Stomach smooth muscle (tissue), 2 donors: ENCODE results near the gene CDK13.

Experiments used
- H3K27ac ChIP-seq: one replicate; pipeline ENCODE4 v1.7.0; 2013; ENCODE audit warnings: mild to moderate bottlenecking, low read length, inconsistent platforms
- H3K27me3 ChIP-seq, 2 donors: one replicate each; pipeline ENCODE4 v1.7.0; 2013; ENCODE audit warnings: low read length in 2 of 2; ENCODE audit not compliant: insufficient read depth in 2 of 2, control insufficient read depth in 1 of 2
- H3K36me3 ChIP-seq, 2 donors: one replicate each; pipeline ENCODE4 v1.7.0; 2013; ENCODE audit warnings: low read length in 2 of 2; ENCODE audit not compliant: control insufficient read depth in 2 of 2, insufficient read depth in 2 of 2
- H3K4me1 ChIP-seq: one replicate; pipeline ENCODE4 v1.7.0; 2013; ENCODE audit warnings: low read length; ENCODE audit not compliant: control insufficient read depth, insufficient read depth
- H3K4me3 ChIP-seq, 2 donors: one replicate each; pipeline ENCODE4 v1.7.0; 2013; ENCODE audit warnings: low read length in 2 of 2
- H3K9ac ChIP-seq, 2 donors: one replicate each; pipeline ENCODE4 v1.7.0; 2013; ENCODE audit warnings: low read length in 2 of 2, mild to moderate bottlenecking in 1 of 2
- H3K9me3 ChIP-seq, 2 donors: one replicate each; pipeline ENCODE4 v1.7.0; 2013; ENCODE audit warnings: low read length in 2 of 2; ENCODE audit not compliant: control insufficient read depth in 2 of 2
- donor health status: healthy.
- donor health status: Pancreatic carcinoma.

Gene CDK13

GRCh38 chr7:39948956-39949928 lies 814 bp upstream of the CDK13 start:
- Histone ChIP-seq H3K4me3 (peak overlapping the region; percentile 76 to 95), H3K9me3 (no peaks in the 10 kb centered on the region), H3K4me1 (peaks cover 10% of the 10 kb centered on the region), H3K27ac (peak overlapping the region; percentile 97), H3K36me3 (no peaks in the 10 kb centered on the region), H3K9ac (peak overlapping the region; percentile 87 to 97), H3K27me3 (no peaks in the 10 kb centered on the region)

- Histone ChIP-seq H3K36me3 (no peaks in the 10 kb centered on the region), H3K27me3 (no peaks in the 10 kb centered on the region), H3K4me1 (peaks cover 18% of the 10 kb centered on the region)
Observed at GRCh38 chr7:39950473-39951225, 593 bp downstream of the CDK13 start.

GRCh38 chr7:39951226-39952194 lies 1.5 kb downstream of the CDK13 start:
- Histone ChIP-seq H3K4me3 (peak overlapping the region; percentile 89 to 95), H3K9ac (peak overlapping the region; percentile 85 to 87), H3K36me3 (no peaks in the 10 kb centered on the region), H3K27ac (peak overlapping the region; percentile 97), H3K9me3 (no peaks in the 10 kb centered on the region), H3K4me1 (peaks cover 18% of the 10 kb centered on the region), H3K27me3 (no peaks in the 10 kb centered on the region)

More at GRCh38 chr7:39950473-39951225, 593 bp downstream of the CDK13 start:
- peak overlapping the region; percentile 87 to 93 for H3K9ac ChIP-seq
- no peaks in the 10 kb centered on the region for H3K9me3 ChIP-seq
- H3K4me3 ChIP-seq: peak overlapping the region; percentile 89 to 95
- peak overlapping the region; percentile 97 for H3K27ac ChIP-seq

GRCh38 chr7:39952374-39952773 lies 2.3 kb downstream of the CDK13 start:
- Histone ChIP-seq H3K4me1 (peaks cover 18% of the 10 kb centered on the region), H3K4me3 (peak overlapping the region; percentile 89 to 95), H3K27me3 (no peaks in the 10 kb centered on the region), H3K9ac (peak overlapping the region; percentile 85 to 87), H3K27ac (peak overlapping the region; percentile 97), H3K36me3 (no peaks in the 10 kb centered on the region), H3K9me3 (no peaks in the 10 kb centered on the region)

GRCh38 chr7:39952803-39953202 lies 2.7 kb downstream of the CDK13 start:
- H3K9ac ChIP-seq: peak overlapping the region; percentile 85 to 87
- peak overlapping the region; percentile 89 to 95 for H3K4me3 ChIP-seq
- H3K27ac ChIP-seq: no peak overlapping the region
- peaks cover 18% of the 10 kb centered on the region for H3K4me1 ChIP-seq
- H3K27me3 ChIP-seq: no peaks in the 10 kb centered on the region
- no peaks in the 10 kb centered on the region for H3K9me3 ChIP-seq
- H3K36me3 ChIP-seq: no peaks in the 10 kb centered on the region

GRCh38 chr7:39954694-39955093 lies 4.6 kb downstream of the CDK13 start:
- Histone ChIP-seq H3K36me3 (no peaks in the 10 kb centered on the region), H3K4me1 (peaks cover 13% of the 10 kb centered on the region), H3K9ac (no peak overlapping the region), H3K4me3 (peak overlapping the region; percentile 4 to 38), H3K9me3 (no peaks in the 10 kb centered on the region), H3K27ac (no peak overlapping the region), H3K27me3 (no peaks in the 10 kb centered on the region)

- no peak overlapping the region for H3K9ac ChIP-seq
- no peaks in the 10 kb centered on the region for H3K9me3 ChIP-seq
- no peaks in the 10 kb centered on the region for H3K27me3 ChIP-seq
- no peak overlapping the region for H3K27ac ChIP-seq
- no peak overlapping the region for H3K4me3 ChIP-seq
- H3K36me3 ChIP-seq: no peaks in the 10 kb centered on the region
- peaks cover 7% of the 10 kb centered on the region for H3K4me1 ChIP-seq
Observed at GRCh38 chr7:39958038-39958437, 8.0 kb downstream of the CDK13 start.

GRCh38 chr7:39967406-39968161 lies 17.5 kb downstream of the CDK13 start:
- Histone ChIP-seq H3K27ac (no peak overlapping the region), H3K27me3 (no peaks in the 10 kb centered on the region), H3K9ac (no peak overlapping the region), H3K4me3 (no peak overlapping the region), H3K4me1 (no peaks in the 10 kb centered on the region), H3K9me3 (no peaks in the 10 kb centered on the region), H3K36me3 (no peaks in the 10 kb centered on the region)

- no peak overlapping the region for H3K9ac ChIP-seq
- H3K4me1 ChIP-seq: no peaks in the 10 kb centered on the region
- H3K27me3 ChIP-seq: no peaks in the 10 kb centered on the region
- no peak overlapping the region for H3K27ac ChIP-seq
- no peak overlapping the region for H3K4me3 ChIP-seq
- no peaks in the 10 kb centered on the region for H3K9me3 ChIP-seq
- no peaks in the 10 kb centered on the region for H3K36me3 ChIP-seq
Observed at GRCh38 chr7:39969431-39969830, 19.4 kb downstream of the CDK13 start.
